SU-DHL-6 (cell line): ENCODE results near the gene TDO2.

Experiments
- H2AFZ ChIP-seq: fragments of 200-600 bp; sonication (generic); 2 replicates; pipeline ENCODE4 v1.6.1; 2014; ENCODE audit warnings: low read depth, mild to moderate bottlenecking, moderate library complexity, mixed read lengths, antibody characterized with exemption, low read length; ENCODE audit not compliant: severe bottlenecking
- H3F3A ChIP-seq: fragments of 200-600 bp; shearing (Covaris generic); 2 replicates; pipeline ENCODE4 v1.6.0; 2016; ENCODE audit warnings: antibody characterized with exemption, mild to moderate bottlenecking; ENCODE audit not compliant: insufficient read depth
- H3K27ac ChIP-seq: fragments of 200-600 bp; sonication (generic); 2 replicates; pipeline ENCODE4 v1.5.1; 2016; ENCODE audit warnings: low read depth, mild to moderate bottlenecking, low read length, moderate library complexity, mixed read lengths
- H3K27me3 ChIP-seq: fragments of 200-600 bp; sonication (generic), shearing (Covaris generic); 2 replicates; pipeline ENCODE4 v1.6.0; 2014; ENCODE audit warnings: mild to moderate bottlenecking, low read length
- H3K36me3 ChIP-seq: fragments of 200-600 bp; sonication (generic); 2 replicates; pipeline ENCODE4 v1.6.1; 2014; ENCODE audit warnings: mild to moderate bottlenecking, low read length, mixed read lengths
- H3K4me2 ChIP-seq: fragments of 300-600, 200-600 bp; shearing (Covaris generic), sonication (generic); 2 replicates; pipeline ENCODE4 v1.6.0; 2014; ENCODE audit warnings: low read length, low read depth, mild to moderate bottlenecking; ENCODE audit not compliant: poor library complexity, severe bottlenecking
- H3K4me3 ChIP-seq: fragments of 200-600 bp; sonication (generic); 2 replicates; pipeline ENCODE4 v1.5.1; 2014; ENCODE audit warnings: antibody characterized with exemption, low read length, mild to moderate bottlenecking, mixed read lengths; ENCODE audit not compliant: insufficient read depth, poor library complexity, severe bottlenecking
- H3K79me2 ChIP-seq: fragments of 200-600 bp; sonication (generic); 2 replicates; pipeline ENCODE4 v1.6.1; 2014; ENCODE audit warnings: mild to moderate bottlenecking, low read length, moderate library complexity; ENCODE audit not compliant: insufficient read depth
- H3K9ac ChIP-seq: fragments of 200-600 bp; sonication (generic); 2 replicates; pipeline ENCODE4 v1.7.0; 2014; ENCODE audit warnings: mild to moderate bottlenecking, low read length
- H3K9me2 ChIP-seq: fragments of 200-600 bp; sonication (generic); replicated peaks from 2 replicates; pipeline ENCODE4 v1.6.1; 2014; ENCODE audit warnings: low read length; ENCODE audit not compliant: insufficient read depth
- H3K9me3 ChIP-seq: fragments of 200-600 bp; sonication (generic); 2 replicates; pipeline ENCODE4 v1.6.1; 2014; ENCODE audit warnings: low read length, mixed read lengths; ENCODE audit not compliant: insufficient read depth
- H4K20me1 ChIP-seq: fragments of 200-600 bp; sonication (generic); 2 replicates; pipeline ENCODE4 v1.6.1; 2014; ENCODE audit warnings: low read depth, mild to moderate bottlenecking, antibody characterized with exemption, low read length, moderate library complexity, mixed read lengths
- CTCF ChIP-seq: fragments of 200-600 bp; sonication (generic); IDR thresholded peaks from one replicate; pipeline ENCODE4 v1.5.1; 2017; ENCODE audit warnings: antibody characterized with exemption, mild to moderate bottlenecking, low read length, moderate library complexity; ENCODE audit not compliant: insufficient read depth, poor library complexity, severe bottlenecking
- EZH2phosphoT487 ChIP-seq: fragments of 200-600 bp; sonication (generic), shearing (Covaris generic); conservative IDR thresholded peaks from 2 replicates; pipeline ENCODE4 v1.6.1; 2018; ENCODE audit warnings: mild to moderate bottlenecking, antibody characterized with exemption, low read length, moderate library complexity, mixed read lengths

Gene TDO2

GRCh38 chr4:155954939-155955338, 51.4 kb downstream of the TDO2 start:
- Histone ChIP-seq H3K9ac (no peak overlapping the region), H3K27ac (no peak overlapping the region), H2AFZ (no peak overlapping the region), H3K79me2 (no peaks in the 10 kb centered on the region), H3K4me3 (no peak overlapping the region), H3F3A (no peaks in the 10 kb centered on the region; the same call in 1 of the 2 replicates), H3K9me3 (no peaks in the 10 kb centered on the region), H3K9me2 (no peaks in the 10 kb centered on the region), H3K27me3 (no peaks in the 10 kb centered on the region), H3K4me2 (no peak overlapping the region), H4K20me1 (no peaks in the 10 kb centered on the region), H3K36me3 (no peaks in the 10 kb centered on the region)
- TF ChIP-seq EZH2phosphoT487, result no peak
- no peak for TF ChIP-seq CTCF

- H3K79me2 ChIP-seq, result no peaks in the 10 kb centered on the region
- TF ChIP-seq EZH2phosphoT487, result no peak
- no peak for TF ChIP-seq CTCF
- no peak overlapping the region for H3K4me3 ChIP-seq
- H3K36me3 ChIP-seq, result no peaks in the 10 kb centered on the region
- H3F3A ChIP-seq, result no peaks in the 10 kb centered on the region; the same call in 1 of the 2 replicates
- no peak overlapping the region for H2AFZ ChIP-seq
- no peak overlapping the region for H3K9ac ChIP-seq
- no peak overlapping the region for H3K4me2 ChIP-seq
- H3K9me2 ChIP-seq, result no peaks in the 10 kb centered on the region
- H3K27ac ChIP-seq, result no peak overlapping the region
- H4K20me1 ChIP-seq, result no peaks in the 10 kb centered on the region
- no peaks in the 10 kb centered on the region for H3K27me3 ChIP-seq
- H3K9me3 ChIP-seq, result no peaks in the 10 kb centered on the region
These were observed 53.0 kb downstream of the TDO2 start for GRCh38 chr4:155956461-155956860.

GRCh38 chr4:155959417-155959816, 55.9 kb downstream of the TDO2 start:
- Histone ChIP-seq H3K9me3 (no peaks in the 10 kb centered on the region), H3K4me3 (no peak overlapping the region), H3K4me2 (no peak overlapping the region), H3K36me3 (no peaks in the 10 kb centered on the region), H3F3A (no peaks in the 10 kb centered on the region; the same call in 1 of the 2 replicates), H3K9ac (no peak overlapping the region), H3K27ac (no peak overlapping the region), H2AFZ (no peak overlapping the region), H3K27me3 (no peaks in the 10 kb centered on the region), H3K9me2 (no peaks in the 10 kb centered on the region), H4K20me1 (no peaks in the 10 kb centered on the region), H3K79me2 (no peaks in the 10 kb centered on the region)
- TF ChIP-seq EZH2phosphoT487 (no peak), CTCF (no peak)

GRCh38 chr4:155960522-155960921, 57.0 kb downstream of the TDO2 start:
- Histone ChIP-seq H3F3A (no peaks in the 10 kb centered on the region), H3K36me3 (no peaks in the 10 kb centered on the region), H3K27me3 (no peaks in the 10 kb centered on the region), H3K9me2 (no peaks in the 10 kb centered on the region), H3K9ac (no peak overlapping the region), H2AFZ (no peak overlapping the region), H3K4me3 (no peak overlapping the region), H3K79me2 (no peaks in the 10 kb centered on the region), H3K4me2 (no peak overlapping the region), H3K9me3 (no peaks in the 10 kb centered on the region), H4K20me1 (no peaks in the 10 kb centered on the region), H3K27ac (no peak overlapping the region)
- no peak for TF ChIP-seq CTCF
- no peak for TF ChIP-seq EZH2phosphoT487
